Measurements from ENCODE around the gene RTL10.
A peak's percentile ranks its signal among the peaks of the same experiment; 100 is the strongest.

Gene RTL10

DNA sequence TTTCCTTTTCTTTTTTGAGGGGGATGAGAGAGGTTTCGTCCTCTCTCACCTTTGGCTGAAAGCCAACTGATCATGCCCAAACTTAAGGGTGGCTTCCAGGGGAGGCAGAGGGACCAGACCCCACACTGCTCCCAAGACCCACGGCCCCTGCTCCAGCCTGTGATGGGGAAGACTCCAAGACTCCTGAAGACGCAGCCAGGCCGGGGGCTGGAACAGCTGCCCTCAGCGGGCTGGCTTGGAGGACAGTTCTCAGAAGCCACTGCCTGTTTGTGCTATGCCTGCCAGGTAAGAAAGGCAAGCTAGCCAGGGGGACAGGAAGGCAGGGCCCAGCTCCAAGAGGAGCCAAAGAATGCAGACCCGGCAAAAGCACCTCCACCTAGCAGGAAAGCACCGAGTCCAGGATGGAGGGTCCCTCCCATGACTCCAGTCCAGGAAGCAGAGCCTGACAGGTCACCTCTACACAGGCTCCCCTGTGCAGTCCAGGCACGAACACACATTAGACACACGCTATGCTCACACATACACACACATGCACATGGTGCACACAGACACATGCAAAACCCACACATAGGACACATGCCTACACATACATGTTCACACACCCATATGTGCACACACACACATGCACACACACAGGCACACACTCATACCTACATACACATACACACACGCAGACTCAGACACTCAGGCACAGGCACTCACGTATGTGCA, 31.3 kb downstream of the RTL10 start:
- DNase-seq (ENCODE audit: low spot score) = no peak

DNA sequence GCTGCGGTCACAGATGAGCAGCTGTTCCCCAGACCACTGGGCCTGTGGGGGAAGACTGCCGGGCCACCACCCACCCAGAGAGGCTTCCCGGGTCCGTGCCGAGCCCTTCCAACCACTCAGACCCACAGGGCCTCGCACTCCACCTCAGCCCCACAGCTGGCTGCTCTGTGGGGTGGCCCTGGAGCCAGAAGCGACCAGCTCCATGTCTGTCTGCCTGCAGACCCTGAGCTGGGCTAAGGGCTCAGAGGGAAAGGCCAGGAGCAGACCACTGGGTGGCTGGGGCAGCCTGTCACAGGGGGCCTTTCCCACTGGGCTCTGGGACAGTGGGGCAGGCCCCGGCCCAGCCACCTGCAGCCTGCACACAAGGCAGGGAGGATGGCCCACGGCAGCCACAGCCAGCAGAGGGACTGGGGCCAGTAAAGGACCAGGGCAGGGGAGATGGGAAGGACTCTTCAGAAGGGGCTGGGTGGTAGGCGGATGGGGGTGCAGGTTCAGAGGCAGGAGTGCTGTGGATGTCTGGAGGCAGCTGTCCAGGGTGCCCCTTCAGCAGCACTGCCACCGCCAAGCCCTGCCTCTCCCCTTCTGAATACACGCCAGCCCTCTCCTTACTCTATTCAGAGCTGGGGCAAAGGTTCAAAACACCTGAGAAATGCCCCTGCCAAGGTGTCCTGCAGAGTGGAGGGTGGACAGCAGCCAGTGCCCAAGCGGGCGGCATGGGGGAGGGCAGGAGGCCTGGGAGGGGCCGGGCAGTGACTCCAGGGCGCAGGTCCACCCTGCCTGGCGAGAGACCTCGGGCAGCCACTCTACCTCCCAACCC, 32.2 kb downstream of the RTL10 start:
- DNase-seq (ENCODE audit: low spot score) = no peak

DNA sequence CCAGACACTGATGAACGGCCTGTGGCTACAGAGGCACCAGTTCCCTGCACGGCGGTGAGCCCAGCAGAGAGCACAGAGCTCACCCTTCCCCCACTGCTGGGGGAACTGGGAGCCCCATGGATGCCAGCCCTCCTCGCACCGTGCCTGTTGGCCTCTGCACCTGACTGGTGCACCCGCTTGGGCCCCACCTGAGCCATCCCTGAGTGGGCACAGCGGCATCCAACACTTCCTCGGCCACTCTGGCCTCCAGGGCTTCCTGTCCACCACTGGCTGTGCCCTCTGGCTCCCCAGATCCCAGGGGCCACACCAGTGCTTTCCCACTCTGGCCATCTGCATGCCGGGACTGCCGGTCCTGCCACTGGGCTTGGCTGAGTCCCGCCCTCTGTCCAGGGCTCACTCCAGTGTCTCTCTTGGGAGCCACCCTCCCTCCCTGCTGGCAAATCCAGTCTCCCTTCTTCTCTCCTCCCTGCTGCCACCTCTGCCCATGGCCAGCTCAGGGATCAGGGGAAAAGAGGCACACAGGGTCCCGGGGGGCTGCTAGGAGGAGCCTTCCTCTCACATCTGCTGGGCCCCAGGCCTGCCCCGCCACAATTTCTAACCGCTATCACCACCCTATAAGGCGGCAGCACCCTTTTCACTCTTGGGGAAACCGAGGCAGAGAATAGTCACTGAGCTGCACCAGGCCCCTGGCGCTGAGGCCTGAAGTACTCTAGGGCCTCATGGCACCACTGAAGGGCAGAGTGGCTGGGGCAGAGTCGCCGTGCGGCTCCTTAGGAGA, 33.0 kb downstream of the RTL10 start:
- DNase-seq (ENCODE audit: low spot score) = no peak

DNA sequence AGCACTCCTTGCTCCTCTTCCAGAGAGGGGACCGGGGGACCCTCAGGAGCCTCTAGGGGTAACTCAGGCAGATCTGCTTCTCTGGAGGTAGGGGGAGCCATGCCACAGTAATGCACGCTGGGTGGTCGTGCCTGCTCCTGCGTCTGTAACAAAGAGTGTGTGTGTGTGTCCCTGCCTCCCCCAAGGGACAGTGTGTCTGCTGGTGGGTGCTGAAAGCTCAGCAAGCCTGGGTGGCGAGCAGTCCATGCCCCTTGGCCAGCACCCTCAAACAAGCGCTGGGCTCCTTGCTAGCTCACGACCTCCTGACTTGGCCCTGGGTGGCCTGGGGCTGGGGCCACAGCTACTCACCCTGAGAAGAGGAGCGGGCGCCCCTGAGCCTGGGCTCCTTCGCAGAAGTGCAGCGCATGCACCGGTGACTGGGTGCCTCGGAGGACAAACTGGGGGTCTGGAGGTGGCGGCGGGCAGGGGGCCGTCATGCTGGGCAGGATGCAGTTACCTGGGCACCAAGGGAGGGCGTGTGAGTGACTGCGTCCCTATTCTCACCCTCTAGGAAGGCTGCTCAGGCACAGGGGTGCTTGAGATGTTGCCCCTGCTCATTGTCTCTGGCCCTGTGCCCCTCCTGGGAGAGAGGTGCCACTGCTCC, 33.7 kb downstream of the RTL10 start:
- no peak for DNase-seq (ENCODE audit: low spot score)

DNA sequence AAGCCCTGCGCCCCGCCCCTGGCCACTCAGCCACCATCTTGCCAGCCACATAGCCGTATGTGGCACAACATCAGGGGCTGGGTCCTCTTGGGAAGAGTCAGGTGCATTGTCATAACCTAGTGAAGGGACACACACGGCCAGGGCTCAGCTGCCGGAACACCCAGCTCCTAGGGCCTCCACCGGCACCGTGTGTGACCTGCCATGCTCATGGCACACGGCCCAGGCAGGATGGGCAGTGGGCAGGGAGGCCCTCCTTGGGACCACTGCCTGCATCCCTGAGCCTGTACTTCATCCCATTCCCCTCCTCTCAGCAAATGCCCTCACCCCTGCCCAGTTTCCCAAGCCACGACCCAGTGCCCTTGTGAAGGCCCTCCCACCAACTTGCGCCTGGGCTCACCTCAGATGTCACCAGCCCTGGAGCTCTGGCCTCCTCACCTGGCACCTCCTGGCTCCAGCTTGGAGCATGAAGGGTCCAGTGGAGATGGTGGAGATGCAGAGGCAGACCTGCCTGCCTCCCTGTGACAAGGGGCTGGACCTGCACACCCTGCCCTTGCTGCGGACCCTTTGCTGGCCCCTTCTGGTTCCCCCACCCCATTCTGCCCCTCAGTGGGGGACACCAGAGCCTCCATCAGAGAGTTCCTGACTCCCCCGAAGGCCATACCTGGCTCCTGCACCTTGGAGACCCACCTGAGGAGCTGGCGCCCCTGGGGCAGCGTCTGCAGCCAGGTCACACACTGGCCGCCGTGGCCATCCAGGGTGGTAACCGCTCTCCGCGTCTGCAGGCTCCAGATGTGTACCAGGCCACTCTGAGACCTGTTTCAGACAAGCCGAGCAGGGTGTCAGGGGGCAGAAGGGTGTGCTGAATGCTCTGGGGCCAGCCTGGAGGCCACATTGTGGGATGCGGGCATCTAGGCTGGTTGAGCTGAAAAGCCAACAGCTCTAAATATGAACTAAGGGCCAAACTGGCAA, 34.5 kb downstream of the RTL10 start:
- no peak for DNase-seq (ENCODE audit: low spot score)

DNA sequence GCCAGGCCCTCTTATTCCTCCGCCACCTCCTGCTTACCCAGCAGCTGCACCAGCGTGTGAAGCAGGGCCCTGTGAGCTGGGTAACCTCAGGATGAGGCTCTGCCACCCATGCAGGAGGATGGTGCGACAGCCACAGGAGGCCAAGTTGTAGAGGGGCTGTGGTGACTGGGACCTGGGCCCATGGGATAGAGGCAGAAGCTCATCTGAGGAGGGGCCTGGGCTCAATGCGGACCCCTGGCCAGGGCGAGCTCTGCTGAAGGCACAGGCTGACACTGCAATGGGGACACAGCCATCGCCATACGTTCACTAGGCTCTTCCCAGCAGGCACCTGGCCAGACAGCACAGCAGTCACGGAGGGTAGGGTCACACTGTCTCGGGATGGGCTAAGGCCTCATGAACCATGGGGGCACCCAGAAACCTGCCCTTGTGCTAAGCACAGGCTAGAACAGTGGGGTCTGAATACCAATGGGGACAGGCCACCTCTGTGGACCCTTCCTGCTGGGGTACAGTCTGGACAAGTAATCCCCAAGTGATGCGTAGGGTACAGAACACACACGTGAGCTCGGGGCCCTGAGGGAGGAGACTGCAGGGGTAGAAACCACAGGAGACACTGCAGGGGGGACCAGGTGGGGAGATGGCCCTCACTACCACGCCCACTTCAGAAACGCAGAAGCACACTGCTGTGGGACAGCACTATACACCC, 35.3 kb downstream of the RTL10 start:
- DNase-seq (ENCODE audit: low spot score) = no peak

DNA sequence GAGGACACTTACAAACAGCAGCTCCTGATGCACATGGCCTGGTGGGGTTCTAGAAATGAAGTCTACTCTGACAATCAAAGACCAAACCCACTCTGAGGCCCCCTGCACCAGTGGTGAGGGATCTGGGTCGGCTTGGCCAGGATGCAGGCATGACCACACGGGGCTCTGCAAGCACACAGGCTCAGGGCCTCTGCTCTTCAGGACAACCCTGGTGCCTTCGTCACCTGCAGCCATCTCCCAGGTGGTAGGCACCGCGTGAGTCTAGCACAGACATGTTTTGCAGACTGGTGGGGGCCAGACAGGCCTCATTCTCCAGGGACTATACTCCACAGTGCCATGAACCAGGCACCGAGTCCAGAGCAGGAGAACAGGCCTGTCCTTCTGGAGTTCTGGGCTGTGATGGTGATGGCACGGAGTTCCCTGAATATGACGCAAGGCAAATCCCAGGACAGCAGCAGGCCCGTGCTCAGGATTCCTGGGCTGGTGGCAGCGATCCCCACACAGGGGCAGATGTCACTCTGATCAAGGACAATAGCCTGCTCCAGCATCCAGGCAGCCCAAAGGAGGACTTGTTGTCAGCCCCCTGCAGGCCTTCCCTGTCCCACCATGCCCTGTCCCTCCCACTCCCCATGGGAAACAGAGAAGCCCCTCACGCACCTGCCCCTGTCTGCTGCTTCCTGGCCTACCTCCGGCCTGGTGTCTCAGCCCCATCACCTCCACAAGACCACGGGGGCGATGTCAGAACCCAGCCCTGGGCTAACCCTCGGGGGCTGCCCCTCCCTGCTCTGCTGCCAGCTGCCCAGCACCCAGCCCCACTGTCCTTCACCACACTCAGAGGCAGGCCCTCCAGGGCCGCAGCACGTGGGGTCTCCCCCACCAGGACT, 36.1 kb downstream of the RTL10 start:
- no peak for DNase-seq (ENCODE audit: low spot score)

DNA sequence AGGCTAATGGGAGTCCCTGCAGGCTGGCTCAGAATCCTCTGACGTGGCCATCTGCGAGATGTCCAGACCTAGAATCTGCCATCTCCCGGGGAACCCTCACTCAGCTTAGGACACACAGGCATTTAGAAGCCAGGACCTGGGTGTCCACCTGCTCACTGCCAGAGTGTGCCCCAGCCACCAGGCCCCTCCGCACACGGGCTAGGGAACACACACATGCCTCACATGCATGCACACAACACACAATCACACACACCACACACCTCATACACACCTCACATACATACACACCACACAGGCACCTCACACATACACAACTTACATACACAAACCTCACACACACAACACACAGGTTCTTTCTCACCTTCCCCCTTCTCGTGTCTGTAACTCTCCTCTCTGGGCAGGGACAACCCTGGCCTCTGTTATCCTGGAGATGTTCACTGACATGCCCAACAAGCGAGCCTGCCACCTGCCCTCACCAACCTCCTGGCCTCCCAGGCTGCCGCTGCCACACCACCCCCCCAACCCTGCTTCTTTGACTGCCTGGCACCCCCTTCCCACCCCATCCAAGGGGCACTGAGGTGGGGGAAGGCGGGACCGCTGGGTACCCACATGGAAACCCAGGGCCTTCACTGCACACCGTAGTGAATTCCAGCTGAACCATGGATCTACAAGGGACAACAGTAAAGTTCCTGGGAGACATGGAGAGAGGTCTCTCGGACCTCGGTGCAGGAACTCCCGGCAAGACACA, 38.1 kb downstream of the RTL10 start:
- DNase-seq (ENCODE audit: low spot score) = no peak

DNA sequence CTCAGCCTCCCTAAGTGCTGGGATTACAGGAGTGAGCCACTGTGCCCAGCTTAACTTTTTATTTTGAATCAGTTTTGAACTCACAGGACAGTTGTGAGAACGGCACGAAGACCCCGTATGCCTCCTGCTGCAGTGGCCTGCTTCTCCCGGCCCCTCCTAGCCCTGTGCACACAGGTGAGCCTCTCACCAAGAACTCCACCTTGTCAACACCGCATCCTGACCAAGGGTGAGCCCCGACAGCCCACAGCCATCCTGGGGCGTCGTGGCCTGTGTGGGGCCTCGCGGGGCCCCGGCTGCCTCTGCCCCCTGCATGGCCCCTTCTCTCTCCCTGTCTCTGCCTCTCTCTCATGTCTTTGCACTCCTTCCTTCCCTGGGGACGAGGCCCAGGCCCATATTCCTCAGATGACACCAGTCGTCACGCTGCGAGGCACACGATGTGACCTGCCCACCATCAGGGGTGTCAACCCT, 38.8 kb downstream of the RTL10 start:
- DNase-seq (ENCODE audit: low spot score) = no peak

DNA sequence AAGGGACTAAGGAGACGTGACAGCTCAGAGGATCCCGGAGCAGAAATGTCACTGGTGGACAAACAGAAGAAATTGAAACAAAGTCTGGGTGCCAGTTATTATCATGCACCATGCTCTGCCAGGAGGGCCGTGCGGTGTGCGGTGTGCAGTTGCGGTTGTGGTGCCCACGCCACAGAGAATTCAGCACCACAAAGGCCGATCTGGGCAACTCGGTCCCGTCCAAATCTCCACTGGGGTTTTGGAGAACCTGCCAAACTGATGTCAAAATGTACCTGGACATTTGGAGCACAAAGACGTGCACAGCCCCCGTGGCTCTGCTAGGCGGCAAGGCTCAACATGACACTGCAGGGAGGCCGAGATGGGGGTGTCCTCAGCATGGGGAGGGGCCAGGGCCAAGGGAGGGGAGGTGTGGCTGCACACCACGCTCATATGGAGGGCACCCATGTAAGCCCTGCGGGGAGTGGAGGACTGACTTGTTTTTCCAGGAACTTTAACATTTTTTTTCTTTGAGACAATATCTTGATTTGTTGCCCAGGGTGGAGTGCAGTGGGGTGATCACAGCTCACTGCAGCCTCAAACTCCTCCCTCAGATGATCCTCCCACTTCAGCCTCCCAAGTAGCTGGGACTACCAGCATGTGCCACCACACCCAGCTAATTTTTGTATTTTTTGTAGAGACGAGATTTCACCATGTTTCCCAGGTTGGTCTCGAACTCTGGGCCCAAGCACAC, 39.4 kb downstream of the RTL10 start:
- DNase-seq (ENCODE audit: low spot score) = no peak

DNA sequence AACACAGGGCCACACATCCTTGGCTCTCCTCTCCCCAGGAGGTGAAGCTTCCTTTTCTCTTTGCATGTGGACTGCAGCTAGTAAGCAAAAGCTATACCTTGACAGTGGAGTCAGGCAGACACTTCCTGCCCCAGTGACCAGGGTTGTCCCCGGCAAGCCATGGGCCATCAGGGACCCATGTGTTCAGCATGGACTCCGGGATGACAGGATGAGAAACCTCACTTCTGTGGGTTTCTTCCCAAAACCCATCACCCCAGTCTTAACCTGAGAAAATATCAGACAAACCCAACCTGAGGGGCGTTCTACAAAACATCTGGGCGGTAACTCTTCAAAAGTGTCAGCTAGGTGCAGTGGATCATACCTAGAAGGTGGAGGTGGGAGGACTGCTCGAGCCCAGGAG, 40.2 kb downstream of the RTL10 start:
- no peak for DNase-seq (ENCODE audit: low spot score)

DNA sequence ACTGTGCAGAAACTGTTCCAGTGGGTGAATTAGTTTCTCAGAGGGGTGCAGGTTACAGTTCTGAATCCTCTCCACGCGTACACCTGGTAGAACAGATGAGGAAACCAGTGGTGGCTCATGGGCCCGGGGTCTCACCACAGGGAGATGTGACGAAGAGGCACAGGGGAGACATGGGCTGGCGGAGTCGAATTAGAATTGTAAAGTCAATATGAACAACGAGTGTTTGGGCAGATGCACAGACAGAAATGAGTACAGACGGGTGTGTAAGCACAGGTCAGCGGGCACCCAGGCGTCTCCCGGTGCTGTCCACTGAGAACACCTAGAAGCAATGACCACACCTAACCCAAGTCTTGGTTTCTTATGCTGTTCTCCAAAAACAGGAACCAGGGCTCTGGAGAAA, 41.8 kb downstream of the RTL10 start:
- DNase-seq (ENCODE audit: low spot score) = no peak

DNA sequence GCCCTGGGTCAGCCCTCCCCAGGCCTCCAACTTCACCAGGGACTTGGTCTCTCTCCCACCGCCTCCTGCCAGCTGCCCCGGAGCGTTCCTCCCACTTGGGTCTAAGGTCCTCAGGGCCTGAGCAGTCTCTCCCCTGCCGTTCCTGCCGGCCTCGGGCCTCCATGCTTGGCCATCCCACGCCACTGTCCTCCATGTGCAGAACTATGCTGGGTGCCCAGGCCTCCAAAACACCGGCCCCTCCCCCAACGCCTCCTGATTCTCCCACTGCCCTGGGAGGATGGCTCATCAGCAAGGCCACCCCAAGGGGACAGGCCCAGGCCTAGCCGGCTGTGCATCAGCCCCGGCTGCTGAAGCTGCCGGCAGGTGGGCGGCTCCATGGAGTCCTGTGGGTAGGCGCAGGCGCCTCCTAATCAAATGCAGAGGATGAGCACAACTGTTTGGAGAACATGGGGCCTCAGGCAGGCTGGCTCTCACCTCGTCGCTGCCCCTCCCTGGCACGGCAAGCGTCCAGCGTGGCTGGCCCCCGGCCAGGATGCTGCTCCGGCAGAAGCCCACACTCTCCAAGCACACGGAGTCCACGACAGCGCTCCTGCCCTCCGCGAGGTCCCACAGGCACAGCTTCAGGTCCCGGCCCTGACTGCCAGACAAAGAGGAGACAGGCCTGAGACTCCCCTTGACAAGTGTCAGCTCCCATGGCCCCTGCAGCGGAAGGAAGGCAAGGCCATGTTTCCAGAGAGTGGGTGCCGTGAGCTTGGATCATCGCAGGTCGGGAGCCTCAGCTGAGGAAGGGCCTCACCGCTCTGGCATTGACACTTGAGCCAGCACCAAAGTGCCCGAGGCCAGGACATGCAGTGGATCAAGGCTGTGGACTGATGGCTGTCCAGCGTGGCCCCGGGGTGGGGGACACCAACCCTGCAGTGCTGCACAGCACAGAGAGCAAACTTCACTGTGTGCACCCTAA, 42.6 kb downstream of the RTL10 start:
- no peak for DNase-seq (ENCODE audit: low spot score)

DNA sequence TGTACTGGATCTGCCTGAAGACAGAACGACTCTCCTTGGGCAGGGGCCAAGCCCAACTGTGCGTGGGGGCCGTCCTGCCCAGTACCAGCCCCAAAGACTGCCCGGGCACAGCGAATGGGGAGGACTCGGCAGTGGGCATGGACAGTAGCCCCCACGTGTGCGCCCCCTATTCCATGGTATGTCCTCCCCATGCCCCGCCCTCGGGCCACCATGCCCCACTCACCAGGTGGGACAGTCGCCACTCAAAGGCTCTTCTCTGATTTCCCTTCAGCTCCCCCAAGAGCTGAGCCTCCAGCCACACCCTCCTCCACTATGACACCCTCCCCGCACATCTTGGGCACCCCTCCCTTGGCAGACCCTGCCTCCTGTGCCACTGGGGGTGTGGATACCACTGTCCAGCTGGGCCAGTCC, 43.5 kb downstream of the RTL10 start:
- no peak for DNase-seq (ENCODE audit: low spot score)

DNA sequence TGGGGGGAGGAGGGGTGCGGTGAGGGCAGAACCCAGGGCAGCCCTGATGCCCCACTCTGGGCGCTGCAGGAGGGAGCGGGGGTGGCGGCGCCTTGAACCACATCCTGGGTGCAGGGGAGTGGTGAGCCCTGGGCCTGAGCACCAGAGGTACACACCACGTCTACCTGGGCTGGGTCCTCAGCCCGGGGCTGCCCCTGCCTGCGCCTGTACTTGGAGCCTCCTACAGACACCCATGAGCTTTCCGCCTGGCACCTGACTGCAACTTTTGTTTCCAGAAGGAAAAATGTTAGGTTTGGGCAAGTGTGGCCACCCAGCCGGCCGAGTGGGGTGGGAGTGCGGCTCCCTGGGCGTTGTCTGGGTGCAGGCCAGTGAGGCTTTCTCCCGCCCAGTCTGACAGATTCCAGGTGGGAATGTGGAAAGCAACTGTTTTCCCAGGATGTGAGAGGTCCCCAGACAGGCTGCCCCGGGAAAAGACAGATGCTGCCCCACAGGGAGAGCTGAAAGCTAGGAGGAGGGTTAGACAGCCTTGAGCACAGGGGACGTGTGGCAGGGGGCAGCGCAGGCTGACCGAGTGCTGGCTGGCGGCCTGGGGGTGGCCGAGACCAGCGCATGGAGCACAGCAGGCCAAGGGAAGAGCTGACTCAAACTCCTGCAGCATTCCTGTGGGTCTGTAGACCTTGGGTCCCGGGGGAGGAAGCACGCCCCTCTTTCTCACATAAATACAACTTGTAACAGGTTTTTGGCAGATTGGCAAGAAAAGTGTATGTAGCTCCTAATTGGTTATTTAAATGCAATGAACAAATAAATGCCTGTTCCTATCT, 44.1 kb downstream of the RTL10 start:
- DNase-seq (ENCODE audit: low spot score) = peak; percentile 81

DNA sequence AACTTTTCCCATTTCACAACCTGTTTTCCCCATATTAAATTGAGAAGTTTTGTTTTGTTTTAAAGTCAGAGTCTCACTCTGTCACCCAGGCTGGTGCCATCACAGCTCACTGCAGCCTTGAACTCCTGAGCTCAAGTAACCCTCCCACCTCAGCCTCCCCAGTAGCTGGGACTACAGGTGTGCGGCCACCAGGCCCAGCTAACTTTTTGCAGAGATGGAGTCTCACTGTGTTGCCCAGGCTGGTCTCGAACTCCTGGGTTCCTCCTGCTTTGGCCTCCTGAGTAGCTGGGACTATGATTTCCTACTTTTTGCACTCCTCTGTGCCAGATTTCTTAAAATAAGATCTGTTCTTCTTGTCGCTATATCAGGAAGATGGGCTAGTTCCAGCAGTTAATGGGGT, 44.9 kb downstream of the RTL10 start:
- DNase-seq (ENCODE audit: low spot score) = no peak

Measured in AG08396 (cell line).